ENCODE results near the gene LSM5.

DNA sequence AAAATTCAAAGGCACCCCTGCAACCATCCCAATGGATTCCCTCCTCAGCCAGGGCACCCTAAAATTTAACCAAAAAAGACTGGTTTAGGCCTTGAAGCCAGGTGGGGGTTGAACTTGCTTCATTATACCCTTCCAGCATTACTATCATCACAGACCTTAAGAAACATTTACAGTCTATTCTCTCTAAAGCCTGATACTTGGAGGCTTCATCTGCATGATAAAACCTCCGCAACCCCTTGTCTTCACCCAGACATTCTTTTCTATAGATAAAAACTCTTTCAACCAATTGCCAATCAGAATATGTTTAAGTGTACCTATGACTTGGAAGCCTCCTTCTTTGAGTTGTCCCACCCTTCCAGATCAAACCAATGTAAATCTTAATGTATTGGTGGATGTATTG, 23.0 kb upstream of the LSM5 start:
- no peak for TF ChIP-seq POLR2A (IDR thresholded peaks at IDR 0.05)
- TF ChIP-seq, protein P1, sequence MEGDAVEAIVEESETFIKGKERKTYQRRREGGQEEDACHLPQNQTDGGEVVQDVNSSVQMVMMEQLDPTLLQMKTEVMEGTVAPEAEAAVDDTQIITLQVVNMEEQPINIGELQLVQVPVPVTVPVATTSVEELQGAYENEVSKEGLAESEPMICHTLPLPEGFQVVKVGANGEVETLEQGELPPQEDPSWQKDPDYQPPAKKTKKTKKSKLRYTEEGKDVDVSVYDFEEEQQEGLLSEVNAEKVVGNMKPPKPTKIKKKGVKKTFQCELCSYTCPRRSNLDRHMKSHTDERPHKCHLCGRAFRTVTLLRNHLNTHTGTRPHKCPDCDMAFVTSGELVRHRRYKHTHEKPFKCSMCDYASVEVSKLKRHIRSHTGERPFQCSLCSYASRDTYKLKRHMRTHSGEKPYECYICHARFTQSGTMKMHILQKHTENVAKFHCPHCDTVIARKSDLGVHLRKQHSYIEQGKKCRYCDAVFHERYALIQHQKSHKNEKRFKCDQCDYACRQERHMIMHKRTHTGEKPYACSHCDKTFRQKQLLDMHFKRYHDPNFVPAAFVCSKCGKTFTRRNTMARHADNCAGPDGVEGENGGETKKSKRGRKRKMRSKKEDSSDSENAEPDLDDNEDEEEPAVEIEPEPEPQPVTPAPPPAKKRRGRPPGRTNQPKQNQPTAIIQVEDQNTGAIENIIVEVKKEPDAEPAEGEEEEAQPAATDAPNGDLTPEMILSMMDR (IDR thresholded peaks at IDR 0.05): no peak
